Measurements from ENCODE around the gene AFAP1.

AFAP1 gene

GRCh38 chr4:7722766-7723387 is 216.8 kb downstream of the AFAP1 start:
- H3K27ac Mint-ChIP-seq (ENCODE audit: low read depth) = no peak overlapping the region
- no peaks in the 10 kb centered on the region for H3K36me3 Mint-ChIP-seq (ENCODE audit: insufficient read depth)
- H3K4me3 Mint-ChIP-seq = no peak overlapping the region
- H3K27me3 Mint-ChIP-seq = peaks cover 23% of the 10 kb centered on the region
- ATAC-seq (replicated peaks; ENCODE audit: extremely low read depth, poor library complexity, severe bottlenecking) = no peak
- H3K4me1 Mint-ChIP-seq = no peaks in the 10 kb centered on the region
- DNase-seq (ENCODE audit: low spot score in 2 of 2) = no peak
- peaks cover 7% of the 10 kb centered on the region for H3K9me3 Mint-ChIP-seq

- H3K4me1 Mint-ChIP-seq = no peaks in the 10 kb centered on the region
- no peak for DNase-seq (ENCODE audit: low spot score in 2 of 2)
- H3K27ac Mint-ChIP-seq (ENCODE audit: low read depth) = no peak overlapping the region
These were observed 217.6 kb downstream of the AFAP1 start for GRCh38 chr4:7721984-7722551.

GRCh38 chr4:7719354-7720174 is 220.1 kb downstream of the AFAP1 start:
- Mint-ChIP-seq H3K27me3 (peaks cover 32% of the 10 kb centered on the region), H3K27ac (ENCODE audit: low read depth) (no peak overlapping the region), H3K4me1 (no peaks in the 10 kb centered on the region), H3K4me3 (no peak overlapping the region), H3K9me3 (peaks cover 7% of the 10 kb centered on the region), H3K36me3 (ENCODE audit: insufficient read depth) (no peaks in the 10 kb centered on the region)
- ATAC-seq (replicated peaks; ENCODE audit: extremely low read depth, poor library complexity, severe bottlenecking) (no peak), DNase-seq (ENCODE audit: low spot score in 2 of 2) (peak; percentile 23 to 54)

More at GRCh38 chr4:7721984-7722551, 217.6 kb downstream of the AFAP1 start:
- ATAC-seq (replicated peaks; ENCODE audit: extremely low read depth, poor library complexity, severe bottlenecking) = no peak
- Mint-ChIP-seq H3K36me3 (ENCODE audit: insufficient read depth) (no peaks in the 10 kb centered on the region), H3K27me3 (peaks cover 31% of the 10 kb centered on the region), H3K4me3 (no peak overlapping the region), H3K9me3 (peaks cover 7% of the 10 kb centered on the region)

GRCh38 chr4:7717946-7718490 is 221.6 kb downstream of the AFAP1 start:
- no peaks in the 10 kb centered on the region for H3K9me3 Mint-ChIP-seq
- no peaks in the 10 kb centered on the region for H3K4me1 Mint-ChIP-seq
- no peak for DNase-seq (ENCODE audit: low spot score in 2 of 2)
- no peak overlapping the region for H3K4me3 Mint-ChIP-seq
- peaks cover 32% of the 10 kb centered on the region for H3K27me3 Mint-ChIP-seq
- H3K27ac Mint-ChIP-seq (ENCODE audit: low read depth) = no peak overlapping the region
- no peaks in the 10 kb centered on the region for H3K36me3 Mint-ChIP-seq (ENCODE audit: insufficient read depth)
- no peak for ATAC-seq (replicated peaks; ENCODE audit: extremely low read depth, poor library complexity, severe bottlenecking)

GRCh38 chr4:7717161-7717560 is 222.5 kb downstream of the AFAP1 start:
- Mint-ChIP-seq H3K4me1 (no peaks in the 10 kb centered on the region), H3K9me3 (no peaks in the 10 kb centered on the region), H3K36me3 (ENCODE audit: insufficient read depth) (no peaks in the 10 kb centered on the region), H3K27me3 (peaks cover 25% of the 10 kb centered on the region), H3K4me3 (no peak overlapping the region), H3K27ac (ENCODE audit: low read depth) (no peak overlapping the region)
- ATAC-seq (replicated peaks; ENCODE audit: extremely low read depth, poor library complexity, severe bottlenecking) = no peak
- no peak for DNase-seq (ENCODE audit: low spot score in 2 of 2)

GRCh38 chr4:7716010-7716721 is 223.5 kb downstream of the AFAP1 start:
- ATAC-seq (replicated peaks; ENCODE audit: extremely low read depth, poor library complexity, severe bottlenecking) (no peak), DNase-seq (ENCODE audit: low spot score in 2 of 2) (no peak)
- Mint-ChIP-seq H3K4me3 (no peak overlapping the region), H3K27me3 (peaks cover 22% of the 10 kb centered on the region), H3K36me3 (ENCODE audit: insufficient read depth) (no peaks in the 10 kb centered on the region), H3K27ac (ENCODE audit: low read depth) (no peak overlapping the region), H3K9me3 (no peaks in the 10 kb centered on the region), H3K4me1 (no peaks in the 10 kb centered on the region)

GRCh38 chr4:7715271-7716009 is 224.2 kb downstream of the AFAP1 start:
- H3K36me3 Mint-ChIP-seq (ENCODE audit: insufficient read depth) = no peaks in the 10 kb centered on the region
- peaks cover 21% of the 10 kb centered on the region for H3K27me3 Mint-ChIP-seq
- DNase-seq (ENCODE audit: low spot score in 2 of 2) (no peak), ATAC-seq (replicated peaks; ENCODE audit: extremely low read depth, poor library complexity, severe bottlenecking) (no peak)
- no peaks in the 10 kb centered on the region for H3K4me1 Mint-ChIP-seq
- H3K4me3 Mint-ChIP-seq = no peak overlapping the region
- H3K27ac Mint-ChIP-seq (ENCODE audit: low read depth) = no peak overlapping the region
- no peaks in the 10 kb centered on the region for H3K9me3 Mint-ChIP-seq

GRCh38 chr4:7714738-7715137 is 224.9 kb downstream of the AFAP1 start:
- H3K27me3 Mint-ChIP-seq = peaks cover 14% of the 10 kb centered on the region
- DNase-seq (ENCODE audit: low spot score in 2 of 2) (no peak), ATAC-seq (replicated peaks; ENCODE audit: extremely low read depth, poor library complexity, severe bottlenecking) (no peak)

GRCh38 chr4:7714176-7714575 is 225.5 kb downstream of the AFAP1 start:
- ATAC-seq (replicated peaks; ENCODE audit: extremely low read depth, poor library complexity, severe bottlenecking) (no peak), DNase-seq (ENCODE audit: low spot score in 2 of 2) (no peak)
- Mint-ChIP-seq H3K4me3 (no peak overlapping the region), H3K27me3 (peaks cover 13% of the 10 kb centered on the region), H3K4me1 (no peaks in the 10 kb centered on the region), H3K36me3 (ENCODE audit: insufficient read depth) (no peaks in the 10 kb centered on the region), H3K9me3 (no peaks in the 10 kb centered on the region), H3K27ac (ENCODE audit: low read depth) (no peak overlapping the region)

More at GRCh38 chr4:7714738-7715137, 224.9 kb downstream of the AFAP1 start:
- Mint-ChIP-seq H3K36me3 (ENCODE audit: insufficient read depth) (no peaks in the 10 kb centered on the region), H3K27ac (ENCODE audit: low read depth) (no peak overlapping the region), H3K9me3 (no peaks in the 10 kb centered on the region), H3K4me3 (no peak overlapping the region), H3K4me1 (no peaks in the 10 kb centered on the region)

GRCh38 chr4:7713757-7714156 is 225.9 kb downstream of the AFAP1 start:
- no peak overlapping the region for H3K4me3 Mint-ChIP-seq
- no peaks in the 10 kb centered on the region for H3K36me3 Mint-ChIP-seq (ENCODE audit: insufficient read depth)
- peaks cover 13% of the 10 kb centered on the region for H3K27me3 Mint-ChIP-seq
- H3K27ac Mint-ChIP-seq (ENCODE audit: low read depth) = no peak overlapping the region
- no peaks in the 10 kb centered on the region for H3K9me3 Mint-ChIP-seq
- ATAC-seq (replicated peaks; ENCODE audit: extremely low read depth, poor library complexity, severe bottlenecking) (no peak), DNase-seq (ENCODE audit: low spot score in 2 of 2) (no peak)
- no peaks in the 10 kb centered on the region for H3K4me1 Mint-ChIP-seq

- Mint-ChIP-seq H3K4me1 (no peaks in the 10 kb centered on the region), H3K9me3 (no peaks in the 10 kb centered on the region), H3K27ac (ENCODE audit: low read depth) (no peak overlapping the region), H3K4me3 (no peak overlapping the region), H3K27me3 (peaks cover 2% of the 10 kb centered on the region), H3K36me3 (ENCODE audit: insufficient read depth) (no peaks in the 10 kb centered on the region)
- ATAC-seq (replicated peaks; ENCODE audit: extremely low read depth, poor library complexity, severe bottlenecking) (no peak), DNase-seq (ENCODE audit: low spot score in 2 of 2) (no peak)
These were observed 227.5 kb downstream of the AFAP1 start for GRCh38 chr4:7712021-7712671.

Data from central memory CD8-positive, alpha-beta T cell (primary cell).